Measurements from ENCODE around the gene HDAC8. TPM values are rescaled to one million over a fixed set of nuclear protein-coding genes. Genes with fewer than 3 reads are reported as not detected.

Gene HDAC8
- total RNA-seq, 4 donors from 2014 or later, result 9.0 to 18.1 (median 14.2) TPM

GRCh38 chrX:72394518-72395170 is 178.0 kb downstream of the HDAC8 start:
- no peak for TF ChIP-seq CTCF (IDR thresholded peaks at IDR 0.05 in 4 of 5, conservative IDR thresholded peaks at IDR 0.05 in 1 of 5)
- no peak for TF ChIP-seq POLR2A (IDR thresholded peaks at IDR 0.05)
- peaks cover 13 to 15% of the 10 kb centered on the region in 2 donors for H3K4me1 ChIP-seq
- DNase-seq, result peak; percentile 47 to 78
- no peaks in the 10 kb centered on the region for H3K9me3 ChIP-seq
- peak overlapping the region; percentile 15 to 58 (median 22) for H3K27ac ChIP-seq
- intact Hi-C loops (cut with DNase I; ENCODE audit: low total_unique reads) (no loop called here), in situ Hi-C loops (cut with MboI; ENCODE audit: low sequenced_read_pairs in 4 of 4) (no loop called here)
- no peaks in the 10 kb centered on the region for H3K36me3 ChIP-seq
- H3K27me3 ChIP-seq, result no peaks in the 10 kb centered on the region
- ATAC-seq, result peak; percentile 91 to 97
- no peak overlapping the region for H3K4me3 ChIP-seq

- Histone ChIP-seq H3K36me3 (no peaks in the 10 kb centered on the region), H3K27me3 (no peaks in the 10 kb centered on the region), H3K4me1 (peaks cover 13 to 15% of the 10 kb centered on the region in 2 donors), H3K9me3 (no peaks in the 10 kb centered on the region), H3K27ac (peak overlapping the region in 1 of 4 donors; percentile 58), H3K4me3 (no peak overlapping the region)
- in situ Hi-C loops (cut with MboI; ENCODE audit: low sequenced_read_pairs in 4 of 4), result no loop called here
- DNase-seq (no peak), ATAC-seq (no peak)
- TF ChIP-seq CTCF (IDR thresholded peaks at IDR 0.05 in 4 of 5, conservative IDR thresholded peaks at IDR 0.05 in 1 of 5) (no peak), POLR2A (IDR thresholded peaks at IDR 0.05) (no peak)
- intact Hi-C loops (cut with DNase I; ENCODE audit: low total_unique reads), result no loop called here
Measured at GRCh38 chrX:72393836-72394517, 178.7 kb downstream of the HDAC8 start.

- no peak for DNase-seq
Measured at GRCh38 chrX:72392816-72393800, 179.5 kb downstream of the HDAC8 start.

More at GRCh38 chrX:72392816-72393800, 179.5 kb downstream of the HDAC8 start:
- no peaks in the 10 kb centered on the region for H3K27me3 ChIP-seq
- peaks cover 13 to 15% of the 10 kb centered on the region in 2 donors for H3K4me1 ChIP-seq
- intact Hi-C loops (cut with DNase I; ENCODE audit: low total_unique reads), result no loop called here
- ATAC-seq, result no peak
- no peak for TF ChIP-seq CTCF (IDR thresholded peaks at IDR 0.05 in 4 of 5, conservative IDR thresholded peaks at IDR 0.05 in 1 of 5)
- no peak for TF ChIP-seq POLR2A (IDR thresholded peaks at IDR 0.05)
- H3K9me3 ChIP-seq, result no peaks in the 10 kb centered on the region
- H3K4me3 ChIP-seq, result no peak overlapping the region
- H3K36me3 ChIP-seq, result no peaks in the 10 kb centered on the region
- in situ Hi-C loops (cut with MboI; ENCODE audit: low sequenced_read_pairs in 4 of 4), result no loop called here
- H3K27ac ChIP-seq, result no peak overlapping the region

Measured in gastrocnemius medialis (tissue), 4 donors.